Panc1 (cell line): ENCODE measurements around the gene DHRS3. TPM values are rescaled to one million over a fixed set of nuclear protein-coding genes. Genes with fewer than 3 reads are reported as not detected.

Experiments used
- ATAC-seq: fragments of 200-7000 bp; cut with Tn5 transposase; 2 replicates; pipeline ENCODE4 v1.9.1; 2020; ENCODE audit warnings: mild to moderate bottlenecking, moderate library complexity
- BruUV-seq: library from RNA; stranded (reverse); fragments of 400-500 nt; replicated peaks from 2 replicates; lab custom pipeline; 2021; lab: Mats Ljungman, UMichigan
- CTCF ChIA-PET: fragments of 300-600 bp; sonication (Branson Sonifier 250); formaldehyde crosslinking; loops from one replicate; lab custom pipeline; 2022; ENCODE audit warnings: antibody characterized with exemption; lab: Charles Lee
- POLR2A ChIA-PET: fragments of 300-600 bp; sonication (Branson Sonifier 250); formaldehyde crosslinking; loops from one replicate; lab custom pipeline; 2022; ENCODE audit warnings: antibody characterized with exemption; lab: Charles Lee
- DNase-seq: peaks from one replicate; pipeline ENCODE4 v3.0.0-alpha.2; 2010; ENCODE audit warnings: low read depth, low spot score
- H3K27ac ChIP-seq: 2 replicates; pipeline ENCODE4 v1.5.1; 2011; ENCODE audit warnings: mild to moderate bottlenecking, low read length, inconsistent platforms
- H3K27me3 ChIP-seq: fragments of 200-500 bp; sonication (Bioruptor generic); 2 replicates; pipeline ENCODE4 v1.6.0; 2014; ENCODE audit warnings: low read length, inconsistent platforms; ENCODE audit not compliant: control insufficient read depth, insufficient read depth
- H3K36me3 ChIP-seq: fragments of 200-500 bp; sonication (Bioruptor generic); 2 replicates; pipeline ENCODE4 v1.5.1; 2014; ENCODE audit warnings: inconsistent platforms, mild to moderate bottlenecking, low read length, moderate library complexity; ENCODE audit not compliant: control insufficient read depth, insufficient read depth
- H3K4me1 ChIP-seq: 2 replicates; pipeline ENCODE4 v1.5.1; 2011; ENCODE audit warnings: inconsistent platforms, mild to moderate bottlenecking, low read length, moderate library complexity; ENCODE audit not compliant: control insufficient read depth, insufficient read depth
- H3K4me3 ChIP-seq, 2 experiments: 2 replicates each; pipeline ENCODE4 v1.5.1; 2011 to 2012; ENCODE audit warnings: low read depth in 2 of 2, low read length in 2 of 2, mild to moderate bottlenecking in 2 of 2, inconsistent platforms in 1 of 2, moderate library complexity in 1 of 2
- H3K9me3 ChIP-seq: fragments of 200-500 bp; sonication (Bioruptor generic); 2 replicates; pipeline ENCODE4 v1.5.1; 2014; ENCODE audit warnings: low read depth, mild to moderate bottlenecking, inconsistent platforms, low read length, moderate library complexity; ENCODE audit not compliant: control insufficient read depth, insufficient read depth
- CTCF ChIP-seq: fragments of 450-650 bp; IDR thresholded peaks from 2 replicates; pipeline ENCODE4 v1.5.1; 2017; ENCODE audit warnings: mild to moderate bottlenecking
- POLR2AphosphoS5 ChIP-seq: IDR thresholded peaks from 2 replicates; pipeline ENCODE4 v1.6.1; 2012; ENCODE audit warnings: mild to moderate bottlenecking, low read depth, low read length, moderate library complexity
- REST ChIP-seq, 2 experiments: IDR thresholded peaks; 2 replicates each; pipeline ENCODE4 v1.6.1; 2011 to 2012; ENCODE audit warnings: low read depth in 2 of 2, control low read depth in 1 of 2, low read length in 1 of 2, mild to moderate bottlenecking in 1 of 2, moderate library complexity in 1 of 2; ENCODE audit not compliant: insufficient read depth in 1 of 2
- SIN3A ChIP-seq: IDR thresholded peaks from 2 replicates; pipeline ENCODE4 v1.6.1; 2012; ENCODE audit warnings: low read depth, mild to moderate bottlenecking, low read length, moderate library complexity, borderline replicate concordance; ENCODE audit not compliant: insufficient read depth
- TCF7L2 ChIP-seq: IDR thresholded peaks from 2 replicates; pipeline ENCODE4 v1.6.1; 2011; ENCODE audit warnings: mild to moderate bottlenecking, low read depth, low read length, inconsistent platforms
- in situ Hi-C: cut with HindIII; loops from 2 replicates; pipeline ENCODE4 v1.10.0; 2016; ENCODE audit warnings: low sequenced_read_pairs, low pct_unique_long_range_greater_than_20kb
- intact Hi-C: fragments of 100-400 bp; cut with micrococcal nuclease; formaldehyde crosslinking; loops from one replicate; pipeline ENCODE4 v1.10.0; 2022; ENCODE audit not compliant: unreplicated experiment
- total RNA-seq: library from RNA; stranded (reverse); gene quantifications from one replicate; pipeline ENCODE4 v1.2.1, GENCODE V29; 2021; ENCODE audit not compliant: unreplicated experiment

DHRS3 gene
- total RNA-seq, 1 experiment from 2014 or later, result 113 TPM

GRCh38 chr1:12610941-12611340, 7.1 kb downstream of the DHRS3 start:
- no TSS peak for BruUV-seq
- Histone ChIP-seq H3K4me3 (no peak overlapping the region), H3K36me3 (0 out of 2 replicates have a peak, but pooled peaks cover 5% of the 10 kb centered on the region), H3K27ac (0 out of 2 replicates have a peak overlapping the region, but pooled peaks have one; percentile 14), H3K4me1 (peaks cover 48% of the 10 kb centered on the region), H3K9me3 (no peaks in the 10 kb centered on the region), H3K27me3 (no peaks in the 10 kb centered on the region)
- ATAC-seq (no peak), DNase-seq (no peak)
- ChIA-PET CTCF (no interaction called here), POLR2A (no interaction called here)
- no peak for TF ChIP-seq TCF7L2
- no peak for TF ChIP-seq POLR2AphosphoS5
- TF ChIP-seq REST (IDR thresholded peaks at IDR 0.05; ENCODE audit: insufficient read depth in 1 of 2, low read depth in 2 of 2, low read length in 1 of 2), result no peak
- TF ChIP-seq CTCF, result no peak
- TF ChIP-seq SIN3A, result no peak
- in situ Hi-C loops, result no loop called here
- intact Hi-C loops, result no loop called here

DNA sequence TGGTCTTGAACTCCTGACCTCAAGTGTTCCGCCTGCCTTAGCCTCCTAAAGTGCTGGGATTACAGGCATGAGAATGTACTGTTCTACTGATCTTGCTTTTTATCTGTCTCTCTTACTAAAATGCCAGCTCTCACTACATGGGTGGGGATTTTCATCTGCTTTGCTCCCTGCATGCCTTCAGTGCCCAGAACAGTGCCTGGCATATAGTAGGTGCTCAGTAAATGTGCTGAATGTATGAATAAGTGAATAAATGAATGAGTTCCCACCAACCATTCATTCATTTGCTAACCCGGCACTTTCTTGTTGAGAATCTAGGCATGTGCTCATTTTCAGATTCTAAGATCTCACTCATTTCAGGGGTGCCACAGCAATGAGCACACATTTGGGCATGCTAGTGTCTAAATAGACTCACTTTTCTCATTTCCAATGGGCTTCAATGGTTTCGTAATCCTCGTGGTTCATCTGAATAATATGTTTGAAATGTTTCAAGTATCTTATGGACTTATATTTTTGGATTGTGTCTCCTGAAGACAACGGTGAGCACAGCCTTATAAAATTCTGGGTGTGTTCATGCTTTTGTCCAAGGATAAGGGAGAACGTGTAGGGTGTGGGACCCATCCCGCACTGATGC, 7.6 kb downstream of the DHRS3 start:
- ChIA-PET POLR2A (no interaction called here), CTCF (no interaction called here)
- Histone ChIP-seq H3K4me3 (no peak overlapping the region), H3K4me1 (peaks cover 50% of the 10 kb centered on the region), H3K27me3 (no peaks in the 10 kb centered on the region), H3K36me3 (0 out of 2 replicates have a peak, but pooled peaks cover 3% of the 10 kb centered on the region), H3K9me3 (no peaks in the 10 kb centered on the region), H3K27ac (peak overlapping the region; percentile 14; the same call in 1 of the 2 replicates)
- in situ Hi-C loops, result no loop called here
- BruUV-seq, result no TSS peak
- ATAC-seq, result no peak
- TF ChIP-seq CTCF (no peak), POLR2AphosphoS5 (no peak), SIN3A (no peak), TCF7L2 (no peak), REST (IDR thresholded peaks at IDR 0.05; ENCODE audit: insufficient read depth in 1 of 2, low read depth in 2 of 2, low read length in 1 of 2) (no peak)
- intact Hi-C loops, result no loop called here
- DNase-seq, result no peak
